Measurements from ENCODE around the gene SERPINB1. TPM values are rescaled to one million over a fixed set of nuclear protein-coding genes. Genes with fewer than 3 reads are reported as not detected.
A peak's percentile ranks its signal among the peaks of the same experiment; 100 is the strongest.

The SERPINB1 gene
- total RNA-seq, 1 donor from 2014 or later, result 7.2 TPM

DNA sequence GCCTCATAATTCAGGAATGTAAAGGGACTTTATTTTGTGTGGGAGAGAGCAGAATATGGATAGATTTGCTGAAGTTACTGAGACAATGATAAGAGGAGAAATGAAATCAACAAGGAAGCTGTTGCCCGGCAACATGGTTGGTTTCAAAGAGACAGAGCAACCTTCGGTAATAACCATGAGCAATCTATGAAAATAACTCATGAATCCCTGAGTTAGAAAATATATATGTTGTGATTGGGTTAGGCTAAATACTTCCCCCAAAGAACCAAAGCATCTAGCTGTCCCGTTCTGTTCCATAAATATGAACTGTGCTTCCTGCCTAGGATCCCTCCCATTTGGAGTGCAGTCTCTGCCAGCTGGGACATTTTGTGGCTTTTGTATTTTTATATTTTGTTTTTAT, 23.1 kb downstream of the SERPINB1 start:
- Mint-ChIP-seq H3K9me3 (peaks cover 8% of the 10 kb centered on the region), H3K4me3 (no peak overlapping the region), H3K36me3 (ENCODE audit: low read depth) (peaks cover 14% of the 10 kb centered on the region), H3K27ac (ENCODE audit: unreplicated experiment) (no peak overlapping the region), H3K27me3 (ENCODE audit: low read depth) (no peaks in the 10 kb centered on the region), H3K4me1 (no peaks in the 10 kb centered on the region)
- TF ChIP-seq, protein P1, sequence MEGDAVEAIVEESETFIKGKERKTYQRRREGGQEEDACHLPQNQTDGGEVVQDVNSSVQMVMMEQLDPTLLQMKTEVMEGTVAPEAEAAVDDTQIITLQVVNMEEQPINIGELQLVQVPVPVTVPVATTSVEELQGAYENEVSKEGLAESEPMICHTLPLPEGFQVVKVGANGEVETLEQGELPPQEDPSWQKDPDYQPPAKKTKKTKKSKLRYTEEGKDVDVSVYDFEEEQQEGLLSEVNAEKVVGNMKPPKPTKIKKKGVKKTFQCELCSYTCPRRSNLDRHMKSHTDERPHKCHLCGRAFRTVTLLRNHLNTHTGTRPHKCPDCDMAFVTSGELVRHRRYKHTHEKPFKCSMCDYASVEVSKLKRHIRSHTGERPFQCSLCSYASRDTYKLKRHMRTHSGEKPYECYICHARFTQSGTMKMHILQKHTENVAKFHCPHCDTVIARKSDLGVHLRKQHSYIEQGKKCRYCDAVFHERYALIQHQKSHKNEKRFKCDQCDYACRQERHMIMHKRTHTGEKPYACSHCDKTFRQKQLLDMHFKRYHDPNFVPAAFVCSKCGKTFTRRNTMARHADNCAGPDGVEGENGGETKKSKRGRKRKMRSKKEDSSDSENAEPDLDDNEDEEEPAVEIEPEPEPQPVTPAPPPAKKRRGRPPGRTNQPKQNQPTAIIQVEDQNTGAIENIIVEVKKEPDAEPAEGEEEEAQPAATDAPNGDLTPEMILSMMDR (conservative IDR thresholded peaks at IDR 0.05), result no peak
- DNase-seq (ENCODE audit: low read depth, low spot score), result no peak

DNA sequence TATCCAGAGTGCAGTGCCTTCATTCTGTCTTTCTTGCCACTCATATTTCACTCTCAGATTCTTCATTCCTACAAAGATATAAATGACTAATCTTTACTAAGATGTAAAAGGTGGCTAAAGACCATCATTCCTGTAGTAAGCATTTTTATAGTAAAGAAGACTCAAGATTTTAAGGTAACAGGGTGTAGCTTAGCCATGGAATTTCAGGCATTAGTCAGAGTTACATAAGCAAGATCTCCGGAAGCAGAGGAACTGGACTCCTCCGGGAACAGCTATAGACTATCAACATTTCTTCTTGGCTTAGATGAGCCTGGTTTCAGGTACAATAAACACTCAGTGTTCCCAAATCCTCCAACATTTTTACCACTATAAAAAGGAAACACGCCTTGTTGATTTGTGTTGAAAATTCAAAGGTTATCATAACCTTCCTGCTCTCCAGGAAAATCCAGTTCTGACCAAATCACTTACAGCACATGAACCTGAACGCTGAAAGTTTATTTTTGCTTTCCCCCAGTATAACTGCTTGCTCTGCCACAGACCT, 23.7 kb downstream of the SERPINB1 start:
- H3K27ac Mint-ChIP-seq (ENCODE audit: unreplicated experiment), result no peak overlapping the region
- peaks cover 14% of the 10 kb centered on the region for H3K36me3 Mint-ChIP-seq (ENCODE audit: low read depth)
- H3K9me3 Mint-ChIP-seq, result peaks cover 8% of the 10 kb centered on the region
- H3K27me3 Mint-ChIP-seq (ENCODE audit: low read depth), result no peaks in the 10 kb centered on the region
- TF ChIP-seq, protein P1 (conservative IDR thresholded peaks at IDR 0.05), result no peak
- no peaks in the 10 kb centered on the region for H3K4me1 Mint-ChIP-seq
- no peak for DNase-seq (ENCODE audit: low read depth, low spot score)
- no peak overlapping the region for H3K4me3 Mint-ChIP-seq

DNA sequence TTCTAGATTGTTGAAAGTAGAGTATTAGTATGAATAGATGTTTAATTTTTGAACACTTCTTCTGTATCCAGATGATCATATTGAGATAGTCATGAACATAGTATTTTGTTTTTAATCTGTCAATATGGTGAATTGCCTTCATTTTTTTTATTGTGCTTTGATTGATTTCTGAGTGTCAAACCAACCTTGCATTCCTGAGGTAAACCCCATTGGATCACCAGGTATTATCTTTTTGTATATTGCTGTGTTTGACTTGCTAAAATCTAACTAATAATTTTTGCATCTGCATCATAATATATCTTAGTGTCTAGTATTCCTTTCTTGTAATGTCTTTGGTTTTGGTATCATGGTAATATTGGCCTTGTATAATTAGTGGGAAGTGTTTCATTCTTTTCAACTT, 25.5 kb downstream of the SERPINB1 start:
- Mint-ChIP-seq H3K36me3 (ENCODE audit: low read depth) (peaks cover 14% of the 10 kb centered on the region), H3K4me3 (no peak overlapping the region), H3K27me3 (ENCODE audit: low read depth) (no peaks in the 10 kb centered on the region), H3K27ac (ENCODE audit: unreplicated experiment) (no peak overlapping the region), H3K4me1 (peaks cover 9% of the 10 kb centered on the region), H3K9me3 (peaks cover 10% of the 10 kb centered on the region)
- no peak for DNase-seq (ENCODE audit: low read depth, low spot score)
- TF ChIP-seq, protein P1 (conservative IDR thresholded peaks at IDR 0.05), result no peak

DNA sequence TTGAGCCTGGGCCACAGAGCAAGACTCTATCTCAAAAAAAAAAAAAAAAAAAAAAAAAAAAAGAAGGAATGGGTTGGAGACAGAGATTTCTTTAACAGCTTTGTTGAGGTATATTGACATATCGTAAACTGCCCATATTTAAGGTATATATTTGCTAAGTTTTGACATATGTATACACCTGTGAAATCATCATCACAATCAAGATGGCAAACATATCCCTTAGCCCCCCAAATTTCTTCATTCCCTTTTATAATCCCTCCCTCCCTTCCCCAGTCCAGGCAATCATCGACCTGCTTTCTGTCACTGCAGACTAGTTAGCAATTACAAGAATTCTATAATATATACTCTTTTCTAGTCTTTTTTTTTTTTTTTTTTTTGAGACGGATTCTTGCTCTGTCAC, 29.0 kb downstream of the SERPINB1 start:
- Mint-ChIP-seq H3K27ac (ENCODE audit: unreplicated experiment) (no peak overlapping the region), H3K4me1 (peaks cover 36% of the 10 kb centered on the region), H3K36me3 (ENCODE audit: low read depth) (peaks cover 14% of the 10 kb centered on the region), H3K27me3 (ENCODE audit: low read depth) (no peaks in the 10 kb centered on the region), H3K9me3 (peaks cover 10% of the 10 kb centered on the region), H3K4me3 (no peak overlapping the region)
- DNase-seq (ENCODE audit: low read depth, low spot score), result no peak
- TF ChIP-seq, protein P1 (conservative IDR thresholded peaks at IDR 0.05), result no peak

DNA sequence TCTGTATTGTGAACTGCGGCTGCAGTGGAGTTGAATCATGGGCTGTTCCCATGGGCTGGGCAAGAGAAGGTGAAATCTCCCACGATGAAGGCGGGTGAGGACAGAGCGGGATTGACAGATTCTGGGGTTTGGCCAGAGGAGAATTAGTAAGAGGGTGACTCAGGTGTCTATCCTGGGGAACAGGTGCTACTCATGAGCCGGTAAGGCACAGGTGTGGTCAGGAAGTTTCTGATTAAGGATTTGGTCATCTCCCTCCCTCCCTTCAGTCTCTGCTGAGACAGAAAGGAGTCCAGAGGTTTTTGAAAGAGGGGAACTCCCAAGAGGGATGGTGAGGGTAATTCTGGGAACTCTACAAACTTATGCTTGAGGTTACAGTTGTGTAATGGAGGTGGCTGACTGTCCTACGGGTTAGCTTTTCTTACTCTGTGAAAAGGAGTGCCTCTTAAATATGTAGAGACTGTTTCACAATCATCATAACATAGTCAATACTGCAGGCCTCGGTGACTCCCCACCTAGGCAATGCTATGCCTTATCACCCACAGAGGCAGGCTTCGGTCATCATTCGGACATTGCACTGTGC, 31.5 kb downstream of the SERPINB1 start:
- no peaks in the 10 kb centered on the region for H3K27me3 Mint-ChIP-seq (ENCODE audit: low read depth)
- no peak overlapping the region for H3K4me3 Mint-ChIP-seq
- H3K27ac Mint-ChIP-seq (ENCODE audit: unreplicated experiment), result peak overlapping the region; percentile 40
- H3K36me3 Mint-ChIP-seq (ENCODE audit: low read depth), result no peaks in the 10 kb centered on the region
- DNase-seq (ENCODE audit: low read depth, low spot score), result no peak
- H3K4me1 Mint-ChIP-seq, result peaks cover 52% of the 10 kb centered on the region
- TF ChIP-seq, protein P1 (conservative IDR thresholded peaks at IDR 0.05), result no peak
- peaks cover 2% of the 10 kb centered on the region for H3K9me3 Mint-ChIP-seq

Data from neural crest cell (in vitro differentiated cells).